HG03571 (cell line): Measurements from ENCODE around the gene TBC1D22A.
"Not testable (repeated sequence)": the region's sequence is repeated elsewhere in the genome, so short reads cannot be mapped to it uniquely, and the experiment has no call there.

ENCODE experiments used
- ATAC-seq: cut with Tn5 transposase; IDR thresholded peaks from one replicate; pipeline ENCODE4 v1.9.1; 2021; ENCODE audit not compliant: unreplicated experiment

The TBC1D22A gene

DNA sequence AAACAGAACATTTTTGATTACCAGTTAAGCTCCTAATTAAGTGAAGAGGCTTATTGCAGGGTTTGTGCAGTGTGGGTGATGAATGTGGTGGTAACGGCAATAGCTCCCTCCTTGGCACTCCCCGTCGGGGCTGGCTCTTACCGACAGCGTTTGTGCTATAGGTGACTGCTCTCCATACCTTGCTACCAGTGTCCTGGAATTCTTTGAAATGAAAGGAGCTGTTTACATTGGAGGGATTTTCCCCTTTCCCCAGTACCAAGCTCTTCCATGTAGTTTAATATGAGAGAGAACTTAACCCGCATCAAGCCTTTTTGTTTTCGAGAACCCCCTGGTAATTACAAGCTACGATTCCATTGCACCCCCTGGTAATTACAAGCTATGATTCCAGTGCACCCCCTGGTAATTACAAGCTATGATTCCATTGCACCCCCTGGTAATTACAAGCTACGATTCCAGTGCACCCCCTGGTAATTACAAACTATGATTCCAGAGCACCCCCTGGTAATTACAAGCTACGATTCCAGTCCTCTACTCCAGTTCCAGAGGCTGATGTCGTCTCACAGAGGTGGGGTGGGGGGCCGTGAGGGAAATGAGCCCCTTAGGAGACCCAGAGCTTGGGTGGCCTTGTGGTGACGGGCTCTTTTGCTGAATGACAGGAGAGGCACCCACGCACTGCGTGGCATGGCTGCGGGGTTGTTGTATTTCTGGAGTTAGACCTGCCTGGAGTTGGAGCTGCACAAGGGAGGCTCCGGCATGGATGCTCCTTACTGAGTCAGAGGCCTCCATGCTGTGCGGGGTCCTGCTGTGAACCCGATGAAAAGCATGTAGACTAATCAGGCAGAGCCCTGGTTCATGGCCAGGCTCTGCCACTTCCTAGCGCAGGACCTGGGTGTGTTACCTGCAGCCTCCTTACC lies 205.3 kb downstream of the TBC1D22A start:
- ATAC-seq: no peak

DNA sequence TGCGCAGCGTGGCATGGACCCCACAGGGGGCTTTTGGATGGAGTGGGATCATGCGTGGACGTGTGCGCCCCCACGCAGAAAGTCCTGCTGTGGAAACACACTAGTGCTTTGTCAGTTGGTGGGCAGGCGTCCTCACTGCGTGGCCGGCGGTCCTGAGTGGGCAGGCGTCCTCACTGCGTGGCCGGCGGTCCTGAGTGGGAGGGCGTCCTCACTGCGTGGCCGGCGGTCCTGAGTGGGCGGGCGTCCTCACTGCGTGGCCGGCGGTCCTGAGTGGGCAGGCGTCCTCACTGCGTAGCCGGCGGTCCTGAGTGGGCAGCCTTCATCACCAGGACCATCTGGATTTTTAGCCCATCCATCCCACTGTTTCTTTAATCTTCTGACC lies 205.9 kb downstream of the TBC1D22A start:
- ATAC-seq: no peak

GRCh38 chr22:46968848-46969247 lies 206.4 kb downstream of the TBC1D22A start:
- no peak for ATAC-seq

GRCh38 chr22:46969491-46969890 lies 207.0 kb downstream of the TBC1D22A start:
- ATAC-seq: no peak

GRCh38 chr22:46969961-46970360 lies 207.5 kb downstream of the TBC1D22A start:
- no peak for ATAC-seq

GRCh38 chr22:46970411-46971098 lies 208.1 kb downstream of the TBC1D22A start:
- ATAC-seq: no peak

GRCh38 chr22:46971099-46971763 lies 208.8 kb downstream of the TBC1D22A start:
- no peak for ATAC-seq

DNA sequence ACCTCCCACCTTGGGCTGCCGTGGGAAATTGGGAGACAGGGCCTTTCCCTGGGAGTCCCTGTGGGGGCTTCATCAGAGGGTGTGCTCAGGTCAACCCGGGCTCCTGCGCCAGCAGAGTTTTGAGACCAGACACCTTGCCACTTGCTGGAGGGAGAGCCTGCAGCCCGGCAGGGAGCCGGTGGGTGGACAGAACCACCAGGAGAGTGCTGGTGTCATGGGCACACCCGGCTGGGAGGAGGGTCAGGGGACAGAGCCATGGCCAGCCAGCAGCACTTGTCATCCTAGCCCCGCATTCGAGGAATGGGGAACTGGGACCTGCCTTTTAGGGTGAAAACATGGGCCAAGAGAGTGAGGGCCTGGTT lies 209.3 kb downstream of the TBC1D22A start:
- no peak for ATAC-seq

DNA sequence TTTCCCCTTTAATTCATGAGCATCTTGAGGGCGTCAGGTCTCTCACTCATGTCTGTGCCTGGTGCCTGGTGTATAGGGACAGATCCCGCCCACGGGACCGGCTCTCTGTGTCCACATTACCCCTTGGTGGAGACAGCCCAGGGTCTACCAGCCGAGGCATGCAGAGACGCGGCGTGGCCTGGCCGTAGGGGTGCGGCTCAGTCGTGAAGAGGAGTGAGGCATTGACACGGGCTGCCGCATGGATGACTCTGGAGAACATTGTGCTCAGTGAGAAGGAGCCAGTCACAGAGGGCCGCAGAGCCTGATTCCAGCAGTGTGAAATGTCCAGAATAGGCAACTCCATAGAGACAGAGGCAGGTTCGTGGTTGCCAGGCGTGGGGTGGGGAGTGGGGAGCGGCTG lies 209.8 kb downstream of the TBC1D22A start:
- no peak for ATAC-seq

- no peak for ATAC-seq
Measured at GRCh38 chr22:46972901-46973831, 210.7 kb downstream of the TBC1D22A start.

GRCh38 chr22:46974077-46974476 lies 211.6 kb downstream of the TBC1D22A start:
- ATAC-seq: no peak

DNA sequence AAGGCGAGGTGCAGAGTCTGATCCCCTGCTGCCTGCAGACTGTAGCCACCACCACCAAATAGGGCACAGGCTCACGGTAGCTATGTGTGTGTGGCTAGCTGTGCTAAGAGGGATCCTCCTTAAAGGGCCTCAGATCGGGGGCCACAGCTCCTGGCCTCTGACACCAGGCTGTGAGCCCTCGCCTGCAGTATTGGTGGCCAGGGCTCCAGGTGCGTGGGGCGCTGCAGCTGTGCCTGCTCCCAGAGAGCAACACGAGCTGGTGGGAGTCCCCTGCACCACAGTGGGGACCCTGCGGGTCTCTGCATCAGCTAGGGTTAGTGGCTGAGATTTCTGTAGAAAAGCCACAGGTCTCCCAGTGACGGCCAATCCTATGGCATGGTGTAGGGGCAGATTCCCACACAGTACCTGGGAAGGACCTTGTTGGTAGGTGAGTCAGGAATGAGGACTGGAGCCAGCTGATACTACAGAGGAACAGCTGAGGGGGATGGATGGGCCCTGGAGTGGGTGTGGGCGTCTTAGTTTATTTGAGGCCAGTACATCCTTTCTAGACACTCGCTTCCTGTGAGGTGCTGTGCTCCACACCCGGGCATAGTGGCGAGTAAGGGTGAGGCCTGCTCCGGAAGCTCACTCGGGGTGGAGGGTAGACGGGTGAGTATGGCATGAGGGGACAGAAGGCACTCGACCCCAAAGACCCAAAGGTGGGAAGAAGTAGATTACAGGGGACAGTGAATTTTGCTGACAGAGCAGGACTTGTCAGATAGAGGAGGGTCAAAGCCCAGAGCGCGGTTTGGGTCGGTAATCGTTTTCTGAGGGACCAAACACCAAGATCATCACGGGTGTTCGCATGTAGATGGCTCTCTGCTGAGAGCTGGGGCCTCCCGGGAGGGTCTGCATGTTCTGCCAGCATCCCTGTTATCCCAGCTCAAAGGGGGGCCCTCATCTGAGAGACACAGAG lies 212.5 kb downstream of the TBC1D22A start:
- ATAC-seq: no peak

- no peak for ATAC-seq
Measured at GRCh38 chr22:46976143-46976542, 213.7 kb downstream of the TBC1D22A start.

- no peak for ATAC-seq
Measured at GRCh38 chr22:46976598-46976997, 214.1 kb downstream of the TBC1D22A start.

DNA sequence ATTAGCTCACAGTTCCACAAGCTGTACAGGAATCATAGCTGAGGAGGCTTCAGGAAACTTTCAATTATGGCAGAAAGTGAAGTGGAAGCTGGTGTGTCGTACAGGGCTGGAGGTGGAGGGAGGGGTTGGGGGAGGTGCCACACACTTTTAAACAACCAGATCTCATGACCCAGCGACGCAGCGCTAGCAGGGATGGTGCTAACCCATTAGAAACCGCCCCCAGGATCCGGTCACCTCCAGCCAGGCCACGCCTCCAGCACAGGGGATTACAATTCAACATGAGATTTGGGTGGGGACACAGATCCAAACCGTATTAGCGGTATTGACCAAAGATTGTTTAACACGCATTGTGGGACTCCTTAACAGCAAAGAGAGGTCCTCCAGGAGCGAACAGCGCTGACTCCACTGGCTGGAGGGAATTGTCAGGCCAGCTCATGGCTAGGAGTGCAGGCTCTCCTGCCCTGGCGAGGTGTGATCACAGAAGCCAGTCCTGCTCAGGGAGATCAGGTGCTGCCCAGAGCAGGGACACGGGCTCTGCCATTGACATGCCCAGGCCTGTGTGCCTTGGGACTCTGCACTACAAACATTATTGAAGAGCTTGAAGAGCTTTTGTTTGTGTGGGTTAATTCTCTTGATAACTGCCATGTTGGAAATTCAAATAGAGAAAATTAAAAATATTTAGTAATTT lies 215.3 kb downstream of the TBC1D22A start:
- ATAC-seq: no peak

GRCh38 chr22:46978668-46979067 lies 216.2 kb downstream of the TBC1D22A start:
- ATAC-seq: not testable (repeated sequence)

DNA sequence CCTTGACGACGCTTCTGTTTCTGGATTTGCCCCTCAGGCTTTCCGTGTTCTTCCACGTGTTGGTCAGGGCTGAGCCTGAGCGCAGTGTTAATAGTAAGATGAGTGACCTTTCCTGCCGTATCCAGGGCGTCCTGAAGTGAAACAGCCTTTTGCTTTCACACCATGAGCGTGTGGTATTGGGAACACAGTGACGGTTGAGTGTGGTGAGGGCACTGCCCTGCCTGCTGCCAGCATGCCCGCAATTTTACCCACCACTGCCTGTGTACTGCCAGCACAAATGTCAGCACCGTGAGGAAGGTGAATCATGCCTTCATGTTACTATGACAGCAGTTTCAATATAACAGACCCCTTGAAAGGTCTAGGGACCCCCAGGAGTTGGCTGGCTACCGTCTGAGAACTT lies 217.1 kb downstream of the TBC1D22A start:
- ATAC-seq: no peak

GRCh38 chr22:46980392-46980791 lies 217.9 kb downstream of the TBC1D22A start:
- ATAC-seq: no peak

GRCh38 chr22:46982635-46983034 lies 220.2 kb downstream of the TBC1D22A start:
- ATAC-seq: no peak
